HG03025 (cell line): Measurements from ENCODE around the gene TBXA2R.
"Not testable (repeated sequence)": the region's sequence is repeated elsewhere in the genome, so short reads cannot be mapped to it uniquely, and the experiment has no call there.

ENCODE experiments used
- ATAC-seq: cut with Tn5 transposase; IDR thresholded peaks from one replicate; pipeline ENCODE4 v1.9.1; 2021; ENCODE audit warnings: mild to moderate bottlenecking, moderate library complexity; ENCODE audit not compliant: unreplicated experiment, low FRiP score

The TBXA2R gene

DNA sequence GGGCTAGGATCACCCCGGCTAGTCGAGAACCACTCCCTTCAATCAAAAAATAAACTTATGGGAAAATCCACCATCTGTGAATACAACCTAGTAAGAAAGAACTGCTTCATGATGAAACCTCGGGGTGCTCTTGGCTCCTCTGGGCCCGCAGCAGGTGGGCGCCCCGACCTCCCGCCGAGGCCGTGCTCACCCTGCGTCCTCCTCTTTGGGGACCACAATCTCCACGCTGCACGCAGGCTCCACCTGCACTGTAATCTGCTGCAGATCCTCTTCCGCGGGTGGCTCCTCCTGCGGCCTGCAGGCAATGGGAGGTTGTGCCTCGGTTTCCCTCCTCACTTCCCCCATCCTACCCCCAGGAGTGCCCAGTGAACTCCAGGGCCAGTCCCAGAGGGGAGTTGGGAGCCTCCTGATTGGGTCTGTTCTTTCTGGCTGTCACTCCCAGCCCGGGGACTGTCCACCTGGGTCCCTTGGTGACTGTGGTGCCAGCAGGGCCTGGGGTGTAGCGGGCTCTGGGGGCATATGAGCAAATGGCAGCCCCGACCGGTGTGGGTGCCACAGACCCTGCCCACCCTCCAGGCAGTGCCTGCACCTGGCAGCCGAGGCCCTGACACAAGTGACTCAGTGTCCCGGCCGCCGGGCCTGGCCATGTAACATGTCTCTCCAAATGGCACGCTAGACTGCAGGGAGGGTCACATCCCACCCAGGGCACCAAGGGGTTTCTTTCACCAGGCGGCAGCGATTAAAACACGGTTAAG lies 35.0 kb upstream of the TBXA2R start:
- ATAC-seq, result no peak

GRCh38 chr19:3639479-3639878 lies 32.8 kb upstream of the TBXA2R start:
- ATAC-seq, result no peak

DNA sequence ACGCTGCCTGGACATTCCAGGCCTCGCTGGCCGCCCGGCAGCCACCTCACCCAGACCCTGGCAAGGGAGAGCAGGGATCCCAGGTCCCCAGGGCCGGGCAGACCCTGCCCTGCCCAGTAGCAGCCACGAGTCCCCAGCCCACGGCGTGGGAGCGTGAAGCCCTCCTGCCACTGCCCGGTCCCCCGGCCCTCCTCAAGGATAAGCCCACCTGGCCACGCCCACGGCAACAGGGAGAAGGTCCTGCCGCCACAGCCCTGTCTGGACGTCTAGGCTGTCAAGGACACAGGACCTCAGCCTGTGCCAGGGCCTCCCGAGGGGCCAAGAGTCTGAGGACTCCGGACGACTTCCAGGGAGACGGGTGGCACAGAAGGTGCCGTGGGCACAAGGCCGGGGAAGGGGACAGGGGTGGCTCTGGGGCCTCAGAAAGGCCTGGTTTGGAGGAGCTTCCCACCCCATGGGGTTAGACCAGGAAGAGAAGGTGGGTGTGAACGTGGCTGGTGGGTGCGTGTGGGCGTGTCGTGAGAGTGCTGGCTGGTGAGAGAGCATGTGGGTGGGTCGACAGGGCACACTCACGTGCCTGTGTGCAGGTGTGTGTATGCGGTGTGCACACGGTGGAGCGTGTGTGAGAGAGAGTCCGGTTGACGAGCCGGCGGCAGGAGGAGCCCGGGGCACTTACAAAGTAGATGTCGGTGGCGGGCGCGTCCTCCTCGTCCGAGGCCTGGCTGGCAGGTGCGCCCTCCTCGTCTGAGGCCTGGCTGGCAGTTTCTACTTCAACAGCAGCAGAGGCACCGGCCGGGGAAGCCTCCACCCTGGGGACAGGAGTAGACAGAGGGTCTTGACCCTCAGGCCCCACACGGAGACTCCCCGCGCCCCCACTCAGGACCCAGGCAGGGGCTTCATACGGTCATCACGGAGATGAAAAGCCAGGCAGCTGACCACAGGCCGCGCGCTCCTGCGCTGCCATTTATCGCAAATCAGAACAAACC lies 31.8 kb upstream of the TBXA2R start:
- ATAC-seq, result no peak

GRCh38 chr19:3637621-3638020 lies 30.9 kb upstream of the TBXA2R start:
- ATAC-seq, result no peak

DNA sequence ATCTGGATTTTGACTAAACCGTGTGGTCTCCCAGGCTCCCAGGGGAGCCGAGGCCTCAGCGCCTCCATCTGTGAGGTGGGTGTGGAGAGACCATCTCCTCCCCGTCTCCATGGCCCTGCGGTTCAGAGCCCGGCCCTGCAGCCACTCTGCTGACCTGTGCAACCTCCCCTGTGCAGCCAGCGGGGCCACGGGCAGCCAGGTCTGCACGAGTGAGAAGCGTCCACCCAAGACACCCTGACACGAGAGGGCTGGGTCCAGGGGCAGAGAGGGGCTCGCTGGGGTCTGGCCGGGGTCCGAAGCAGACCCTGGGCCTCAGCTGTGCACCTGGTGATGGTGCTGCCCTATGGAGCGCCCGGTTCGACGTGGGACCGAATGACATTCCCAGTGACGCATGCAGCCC lies 30.3 kb upstream of the TBXA2R start:
- ATAC-seq, result no peak

DNA sequence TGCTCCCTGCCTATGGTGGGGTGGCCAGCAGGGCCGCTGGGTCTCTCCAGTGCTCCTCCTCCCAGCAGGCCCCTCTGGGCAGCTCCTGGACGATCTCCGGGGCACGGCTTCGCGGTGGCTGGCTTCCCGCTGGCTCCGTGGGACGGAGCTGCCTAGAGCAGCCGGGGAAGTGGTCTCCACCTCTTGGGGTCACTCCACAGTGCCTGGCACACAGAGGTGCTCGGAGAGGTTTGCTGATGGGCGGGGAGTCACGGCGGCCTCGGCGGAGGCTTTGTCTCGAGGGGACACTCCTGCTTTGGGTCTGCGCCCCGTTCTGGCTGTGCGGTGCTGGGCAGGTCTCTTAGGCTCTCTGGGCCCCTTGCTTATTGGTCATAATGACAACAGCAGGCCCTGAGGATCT lies 29.8 kb upstream of the TBXA2R start:
- ATAC-seq, result no peak

DNA sequence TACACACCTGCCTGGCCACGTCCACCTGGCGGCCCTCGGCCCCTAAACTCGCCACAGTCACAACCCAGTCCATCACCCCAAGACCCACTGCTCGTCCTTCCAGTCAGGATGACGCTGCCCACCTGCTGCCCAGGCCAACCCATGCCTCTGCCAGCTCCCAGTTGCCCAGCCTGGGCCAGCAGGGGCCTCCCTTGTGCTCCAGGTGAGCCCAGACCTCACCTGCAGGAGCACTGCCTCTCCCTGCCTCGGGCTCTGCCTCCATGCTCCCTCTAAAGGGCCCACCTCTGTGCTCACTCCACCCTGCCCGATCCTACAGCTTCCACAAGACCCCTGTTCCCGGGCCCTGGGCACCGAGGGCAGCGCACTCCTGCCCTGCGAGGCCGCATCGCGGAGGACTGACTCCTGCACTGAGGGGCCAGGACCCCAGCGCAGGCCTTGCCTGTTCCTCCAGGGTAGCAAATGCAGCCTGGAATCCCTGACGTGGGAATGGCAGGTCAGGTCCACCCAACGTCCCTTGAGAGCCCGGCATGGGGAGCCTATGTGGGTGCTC lies 27.9 kb upstream of the TBXA2R start:
- ATAC-seq, result no peak

DNA sequence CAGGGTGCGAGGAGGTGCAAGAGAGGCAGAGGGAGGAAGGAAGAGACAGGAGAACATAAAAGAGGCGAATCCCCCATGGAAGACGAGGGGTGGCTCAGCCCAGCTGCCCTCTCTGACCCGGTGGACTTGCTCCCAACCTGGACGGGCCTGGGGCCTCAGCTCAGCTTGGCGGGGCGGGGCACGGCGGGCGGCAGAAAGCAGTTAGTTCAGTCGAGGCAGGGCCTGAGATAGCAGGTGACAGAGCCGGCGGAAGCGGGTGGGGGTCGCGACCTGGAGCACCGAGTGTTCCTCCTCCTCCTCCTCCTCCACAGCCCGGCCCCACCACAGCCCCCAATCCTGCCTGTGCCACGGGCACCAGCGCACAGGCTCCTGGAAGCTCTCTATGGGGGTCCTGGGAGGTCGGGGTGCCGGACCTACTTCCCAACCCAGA lies 26.9 kb upstream of the TBXA2R start:
- ATAC-seq, result no peak

DNA sequence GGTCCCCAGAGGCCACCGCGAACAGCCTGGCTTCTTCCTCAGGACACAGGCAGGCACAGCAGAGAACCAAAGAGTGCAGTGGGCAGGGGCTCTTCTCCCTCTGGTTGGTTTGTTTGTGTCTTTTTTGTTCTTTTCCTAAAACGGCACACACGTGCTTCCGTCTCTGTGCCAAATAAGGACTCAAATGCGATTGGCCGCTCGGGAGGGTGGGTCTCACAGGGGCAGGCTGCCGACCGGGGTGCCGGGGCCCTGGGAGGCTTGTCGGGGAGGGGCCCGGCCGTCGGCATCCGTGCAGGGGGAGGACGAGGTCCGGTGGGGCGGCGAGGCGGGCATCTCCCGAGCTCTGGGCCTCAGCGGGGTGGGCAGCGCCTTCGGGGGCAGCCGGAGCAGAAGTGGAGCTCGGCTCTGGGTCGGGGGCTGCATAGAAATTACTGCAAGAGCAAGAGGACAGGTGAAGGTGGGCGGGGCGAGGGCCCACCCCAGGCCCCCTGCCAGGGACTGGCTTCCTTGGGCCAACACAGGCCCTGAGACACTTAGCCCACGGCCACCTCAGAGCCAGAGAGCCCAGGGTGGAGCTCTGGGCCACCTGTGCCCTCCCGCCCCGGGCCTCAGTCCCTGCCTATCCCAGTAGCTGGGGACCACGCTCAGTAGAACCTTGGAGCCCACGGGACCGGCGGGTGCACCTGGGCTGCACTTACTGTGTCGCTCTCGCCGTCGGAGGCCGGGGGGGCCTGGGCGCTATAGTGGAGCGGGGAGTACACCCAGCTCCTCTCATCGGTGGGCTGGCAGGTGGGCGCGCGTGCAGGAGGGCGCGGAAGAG lies 26.3 kb upstream of the TBXA2R start:
- ATAC-seq, result no peak

GRCh38 chr19:3632098-3632497 lies 25.4 kb upstream of the TBXA2R start:
- ATAC-seq, result no peak

DNA sequence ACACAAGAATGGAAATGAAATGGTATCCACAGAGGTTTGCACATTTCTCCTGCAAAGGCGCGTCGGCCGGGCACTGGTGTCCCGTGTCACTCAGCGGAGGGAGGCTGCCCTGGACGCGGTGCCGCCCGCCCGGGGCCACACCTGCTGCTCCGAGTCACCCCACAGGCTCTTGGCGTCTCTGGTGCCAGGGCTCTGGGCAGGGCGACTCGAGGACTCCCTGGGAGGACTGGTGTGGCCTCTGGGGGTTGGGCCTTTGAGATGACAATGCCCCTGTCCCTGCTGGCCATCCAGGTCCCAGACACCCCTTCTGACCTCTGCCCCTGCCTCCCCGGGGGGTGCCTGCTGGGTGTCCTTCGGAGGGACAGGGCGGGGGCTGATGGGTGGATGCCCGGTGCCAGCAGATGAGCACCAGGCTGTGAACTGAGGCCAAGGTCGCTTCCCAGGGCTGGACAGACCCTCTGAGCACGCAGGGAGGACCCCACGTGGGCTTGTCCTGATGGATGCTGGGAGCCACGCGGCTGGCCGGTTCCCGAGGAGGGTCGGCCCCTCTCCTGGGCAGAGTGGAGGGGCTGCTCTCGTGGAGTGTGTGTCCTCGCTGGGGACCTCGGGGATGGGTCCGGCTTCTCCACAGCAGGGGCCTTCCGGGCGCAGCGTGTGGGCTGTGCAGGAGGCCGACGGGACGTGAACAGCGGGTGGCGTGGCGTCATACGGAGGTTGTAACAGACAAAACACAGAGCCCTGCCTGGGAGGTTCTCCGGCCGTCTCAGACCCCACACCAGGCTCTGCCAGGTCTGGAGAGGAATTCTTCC lies 24.6 kb upstream of the TBXA2R start:
- no peak for ATAC-seq

- not testable (repeated sequence) for ATAC-seq
Measured at GRCh38 chr19:3628766-3629165, 22.1 kb upstream of the TBXA2R start.

- ATAC-seq, result no peak
Measured at GRCh38 chr19:3627351-3627723, 20.7 kb upstream of the TBXA2R start.

GRCh38 chr19:3626473-3627350 lies 20.0 kb upstream of the TBXA2R start, which contains the start of gene CACTIN:
CACTIN (minus strand) TSS chr19:3626790; CDS start chr19:3626762, 28 bp downstream.
- peak; percentile 72 for ATAC-seq

GRCh38 chr19:3625996-3626472 lies 19.4 kb upstream of the TBXA2R start:
- no peak for ATAC-seq

GRCh38 chr19:3623716-3624115 lies 17.0 kb upstream of the TBXA2R start:
- no peak for ATAC-seq

DNA sequence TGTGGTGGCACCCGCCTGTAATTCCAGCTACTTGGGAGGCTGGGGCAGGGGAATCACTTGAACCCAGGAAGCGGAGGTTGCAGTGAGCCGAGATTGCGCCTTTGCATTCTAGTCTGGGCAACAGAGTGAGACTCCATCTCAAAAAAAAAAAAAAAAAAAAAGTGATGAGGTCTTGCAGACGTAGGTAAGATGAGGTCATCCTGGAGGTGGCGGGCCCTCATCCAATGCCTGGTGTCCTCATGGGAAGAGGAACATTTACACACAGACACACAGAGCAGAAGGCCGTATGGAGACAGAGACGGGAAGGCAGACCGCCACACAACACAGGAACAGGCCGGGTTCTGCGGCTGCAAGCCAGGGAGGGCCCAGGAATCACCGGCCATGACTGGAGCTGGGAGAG lies 15.5 kb upstream of the TBXA2R start:
- no peak for ATAC-seq

- ATAC-seq, result no peak
Measured at GRCh38 chr19:3621689-3622088, 15.0 kb upstream of the TBXA2R start.
